Activated CD8-positive, alpha-beta memory T cell treated with anti-CD3 and anti-CD28 coated beads, Interleukin-2, amount 50 U/mL, for 1 hour (primary cell): ENCODE data around the gene PNMA6A.
"Not testable (repeated sequence)": the region's sequence is repeated elsewhere in the genome, so short reads cannot be mapped to it uniquely, and the experiment has no call there.

ENCODE experiments used
- DNase-seq: peaks from one replicate; pipeline ENCODE4 v3.0.0-alpha.2; 2020; ENCODE audit errors: extremely low read depth

Gene PNMA6A

GRCh38 chrX:153071909-153072583 lies at the start of gene PNMA6A:
Gene PNMA6A (plus strand): TSS chrX:153072454. CDS start chrX:153073063, 609 bp downstream.
- not testable (repeated sequence) for DNase-seq

- DNase-seq = not testable (repeated sequence)
Measured at GRCh38 chrX:153026501-153026900, 45.8 kb upstream of the PNMA6A start.

- not testable (repeated sequence) for DNase-seq
Measured at GRCh38 chrX:153028487-153028886, 43.8 kb upstream of the PNMA6A start.

DNA sequence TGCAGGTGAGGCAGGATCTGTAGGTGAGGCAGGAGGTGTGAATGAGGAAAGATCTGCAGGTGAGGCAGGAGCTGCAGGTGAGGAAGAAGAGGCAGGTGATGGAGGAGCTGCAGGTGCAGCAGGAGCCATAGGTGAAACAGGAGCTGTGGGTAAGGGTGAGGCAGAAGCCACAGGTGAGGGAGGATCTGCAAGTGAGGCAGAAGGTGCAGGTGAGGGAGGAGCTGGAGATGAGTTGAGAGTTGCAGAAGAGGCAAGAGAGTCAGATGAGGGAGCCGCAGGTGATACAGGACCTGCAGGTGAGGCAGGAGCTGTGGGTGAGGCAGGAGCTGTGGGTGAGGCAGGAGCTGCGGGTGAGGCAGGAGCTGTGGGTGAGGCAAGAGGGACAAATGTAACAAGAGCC lies 43.1 kb upstream of the PNMA6A start:
- DNase-seq = no peak

GRCh38 chrX:153029875-153030274 lies 42.4 kb upstream of the PNMA6A start:
- no peak for DNase-seq

- DNase-seq = no peak
Measured at GRCh38 chrX:153030801-153031200, 41.5 kb upstream of the PNMA6A start.

DNA sequence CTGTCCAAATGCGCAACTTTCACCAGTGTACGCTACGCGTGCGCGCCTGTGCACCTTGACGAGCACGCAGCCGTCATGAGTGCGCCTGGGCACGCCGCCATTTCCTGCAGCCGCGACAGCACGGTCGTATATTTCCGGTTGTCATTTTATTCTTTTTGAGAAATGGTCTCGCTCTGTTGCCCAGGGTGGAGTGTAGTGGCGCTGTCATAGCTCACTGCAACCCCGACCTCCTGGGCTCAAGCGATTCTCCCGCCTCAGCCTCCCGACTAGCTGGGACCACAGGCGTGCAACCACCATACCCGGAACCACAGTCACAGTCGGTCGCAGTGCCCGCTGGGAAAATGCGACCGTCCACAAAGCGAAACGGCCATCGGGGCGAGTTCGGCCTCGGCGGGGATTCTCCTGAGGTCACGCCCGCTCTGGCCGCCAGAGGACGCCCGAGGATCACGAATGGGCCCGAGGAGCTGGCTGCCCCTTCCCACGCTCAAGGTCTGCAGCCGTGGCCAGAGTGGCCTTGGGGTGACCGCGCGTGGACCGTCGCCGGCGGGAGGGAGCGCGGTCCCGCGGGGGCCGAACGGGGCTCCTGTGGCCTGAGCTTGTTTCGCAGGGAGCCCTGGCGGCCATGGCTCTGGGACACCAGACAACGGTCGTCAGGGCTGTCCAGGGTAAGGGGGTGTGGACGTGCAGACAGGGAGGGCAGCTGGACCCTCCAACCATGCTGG lies 39.7 kb upstream of the PNMA6A start:
- DNase-seq = peak; percentile 10

DNA sequence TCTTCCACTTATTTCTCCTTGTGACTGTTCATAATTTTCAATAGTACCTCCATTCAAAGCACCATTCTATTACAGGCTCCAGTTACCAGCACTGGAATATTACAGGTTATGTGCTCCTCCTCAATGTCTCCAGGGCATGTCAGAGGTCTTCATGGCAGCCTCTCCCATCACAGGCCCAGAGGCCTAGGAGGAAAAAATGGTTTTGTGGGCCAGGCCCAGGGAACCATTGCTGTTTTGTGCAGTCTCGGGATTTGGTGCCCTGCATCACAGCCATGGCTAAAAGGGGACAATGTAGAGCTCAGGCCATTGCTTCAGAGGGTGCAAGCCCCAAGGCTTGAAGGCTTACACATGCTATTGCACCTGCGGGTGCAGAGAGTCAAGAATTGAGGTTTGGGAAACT lies 23.2 kb upstream of the PNMA6A start:
- no peak for DNase-seq

DNA sequence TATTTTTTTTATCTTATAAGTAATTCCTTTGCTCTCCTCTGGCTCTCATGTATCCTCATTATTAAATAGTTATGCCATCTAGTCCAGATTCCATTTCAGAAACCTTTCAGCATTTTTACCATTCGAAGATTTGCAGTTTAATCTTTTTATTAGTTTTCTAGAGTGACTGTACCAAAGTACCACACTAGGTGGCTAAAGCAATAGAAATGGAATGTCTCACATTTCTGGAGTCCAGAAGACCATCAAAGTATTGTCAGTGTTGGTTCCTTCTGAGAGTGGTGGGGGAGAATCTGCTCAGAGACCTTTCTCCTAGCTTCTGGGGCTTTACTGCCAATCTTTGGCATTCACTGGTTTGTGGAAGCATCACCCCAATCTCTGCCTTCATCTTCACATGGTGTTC lies 19.7 kb upstream of the PNMA6A start:
- no peak for DNase-seq

- no peak for DNase-seq
Measured at GRCh38 chrX:153055871-153056749, 16.1 kb upstream of the PNMA6A start, which contains the start of gene PNMA3. Gene PNMA3 (plus strand): TSS chrX:153056470. CDS start chrX:153057056, 586 bp downstream.

- no peak for DNase-seq
Measured at GRCh38 chrX:153057281-153057680, 15.0 kb upstream of the PNMA6A start.

DNA sequence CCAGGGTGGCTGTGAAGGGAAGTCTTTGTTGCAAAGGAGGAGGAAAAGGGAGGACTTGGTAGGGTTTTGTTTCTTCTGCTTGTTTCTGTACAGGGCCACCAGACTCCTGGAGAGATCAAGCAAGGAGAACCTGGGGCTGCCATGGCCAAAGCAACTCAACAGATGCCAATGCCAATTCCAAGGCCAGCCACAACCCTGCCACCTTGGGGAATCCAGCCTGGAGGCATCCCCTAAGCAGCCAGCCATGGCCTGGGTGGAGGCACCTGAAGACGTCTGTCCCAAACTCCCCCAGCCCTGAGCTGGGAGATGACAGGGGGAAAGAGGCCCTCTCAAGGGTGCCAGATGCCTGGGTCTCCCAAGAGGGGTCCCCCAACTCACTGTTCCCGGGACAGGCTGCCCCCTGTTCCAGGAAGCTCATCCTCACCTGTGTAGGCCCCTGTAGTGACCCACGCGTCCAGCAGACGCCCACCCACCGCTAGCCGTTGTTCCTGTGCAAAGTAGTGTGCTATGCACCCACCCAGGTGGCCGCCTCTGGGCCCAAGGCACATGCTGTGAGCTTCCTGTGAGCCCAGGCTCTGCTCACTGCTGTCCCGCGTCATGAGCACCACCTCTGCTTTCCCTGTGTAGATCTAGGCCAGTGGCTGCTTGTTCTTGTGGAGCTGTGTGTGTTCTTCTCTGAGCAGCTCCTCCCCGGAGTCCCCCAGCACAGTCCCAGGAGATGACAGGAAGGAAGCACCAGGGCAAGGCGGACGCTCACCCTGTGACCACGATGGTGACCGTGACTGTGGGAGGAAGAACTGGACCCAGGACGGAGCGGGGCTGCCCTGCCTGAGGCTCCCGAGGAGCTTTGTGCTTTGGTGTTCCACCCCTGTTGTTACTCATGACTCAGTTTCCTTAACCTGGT lies 12.8 kb upstream of the PNMA6A start:
- DNase-seq = no peak

DNA sequence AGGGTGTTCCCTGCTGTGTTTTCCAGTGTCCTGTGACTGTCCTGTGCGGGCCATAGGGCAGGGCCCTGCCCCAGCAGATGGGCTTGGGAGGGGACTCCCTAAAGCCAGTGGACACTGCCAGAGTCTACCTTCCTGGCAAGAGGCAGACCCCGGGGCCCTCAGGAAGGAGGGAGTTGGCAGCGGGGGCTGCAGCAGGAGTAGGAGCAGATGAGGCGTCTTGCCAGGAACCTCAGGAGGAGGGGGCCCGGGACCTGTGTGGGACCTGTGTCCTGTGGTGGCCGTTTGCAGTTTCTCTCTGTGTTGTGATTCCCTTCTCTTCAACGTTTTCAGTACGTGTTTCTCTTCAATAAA lies 12.2 kb upstream of the PNMA6A start:
- no peak for DNase-seq

- no peak for DNase-seq
Measured at GRCh38 chrX:153061732-153062131, 10.5 kb upstream of the PNMA6A start.

DNA sequence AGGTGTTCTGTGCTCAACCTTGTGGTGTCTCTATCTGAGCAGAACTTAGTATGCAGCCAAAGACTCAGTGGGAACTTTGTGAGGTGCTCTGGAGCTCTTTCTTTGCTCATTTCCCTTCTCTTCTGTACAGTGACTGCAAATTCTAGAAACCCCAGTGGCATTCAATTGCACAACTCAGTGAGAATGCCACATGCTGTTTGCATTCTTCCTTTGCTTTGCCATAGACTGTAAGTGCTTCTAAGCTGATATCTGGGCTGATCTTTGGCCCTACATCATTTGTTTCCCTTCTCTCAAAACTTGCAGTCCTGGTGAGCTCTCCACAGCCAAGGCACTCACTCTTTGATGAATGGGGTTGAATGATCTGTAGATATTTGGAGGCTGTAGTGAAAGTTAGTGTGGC lies 8.9 kb upstream of the PNMA6A start:
- DNase-seq = no peak

DNA sequence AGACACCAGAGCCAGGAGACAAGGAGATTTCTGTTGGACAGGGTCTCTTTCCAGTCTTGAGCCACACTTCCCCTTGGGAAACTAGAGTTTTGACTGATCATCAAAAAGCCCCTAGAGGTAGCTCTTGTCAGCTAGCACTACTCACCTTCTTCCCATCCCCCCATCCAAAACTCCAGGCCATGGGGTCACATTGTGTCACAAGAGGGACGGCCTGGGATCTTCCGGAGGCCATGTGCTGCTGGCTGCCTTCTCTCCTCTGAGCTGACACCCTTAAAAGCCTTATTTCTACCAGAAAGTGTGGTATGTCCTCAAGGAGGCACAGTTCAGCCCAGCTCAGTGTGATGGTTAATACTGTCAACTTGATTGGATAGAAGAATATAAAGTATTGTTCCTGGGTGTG lies 8.2 kb upstream of the PNMA6A start:
- DNase-seq = no peak

- no peak for DNase-seq
Measured at GRCh38 chrX:153065389-153065788, 6.9 kb upstream of the PNMA6A start.

GRCh38 chrX:153066402-153066801 lies 5.9 kb upstream of the PNMA6A start:
- not testable (repeated sequence) for DNase-seq

DNA sequence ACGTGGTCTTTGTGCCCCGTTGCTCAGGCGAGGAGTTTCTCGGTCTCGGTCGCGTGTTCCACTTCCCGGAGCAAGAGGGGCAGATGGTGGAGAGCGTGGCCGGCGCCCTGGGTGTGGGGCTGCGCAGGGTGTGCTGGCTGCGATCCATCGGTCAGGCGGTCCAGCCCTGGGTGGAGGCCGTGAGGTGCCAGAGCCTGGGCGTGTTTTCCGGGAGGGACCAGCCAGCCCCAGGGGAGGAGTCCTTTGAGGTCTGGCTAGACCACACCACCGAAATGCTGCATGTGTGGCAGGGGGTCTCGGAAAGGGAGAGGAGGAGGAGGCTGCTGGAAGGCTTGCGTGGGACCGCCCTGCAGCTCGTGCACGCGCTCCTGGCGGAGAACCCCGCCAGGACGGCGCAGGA lies 1.1 kb downstream of the PNMA6A start:
- DNase-seq = not testable (repeated sequence)

DNA sequence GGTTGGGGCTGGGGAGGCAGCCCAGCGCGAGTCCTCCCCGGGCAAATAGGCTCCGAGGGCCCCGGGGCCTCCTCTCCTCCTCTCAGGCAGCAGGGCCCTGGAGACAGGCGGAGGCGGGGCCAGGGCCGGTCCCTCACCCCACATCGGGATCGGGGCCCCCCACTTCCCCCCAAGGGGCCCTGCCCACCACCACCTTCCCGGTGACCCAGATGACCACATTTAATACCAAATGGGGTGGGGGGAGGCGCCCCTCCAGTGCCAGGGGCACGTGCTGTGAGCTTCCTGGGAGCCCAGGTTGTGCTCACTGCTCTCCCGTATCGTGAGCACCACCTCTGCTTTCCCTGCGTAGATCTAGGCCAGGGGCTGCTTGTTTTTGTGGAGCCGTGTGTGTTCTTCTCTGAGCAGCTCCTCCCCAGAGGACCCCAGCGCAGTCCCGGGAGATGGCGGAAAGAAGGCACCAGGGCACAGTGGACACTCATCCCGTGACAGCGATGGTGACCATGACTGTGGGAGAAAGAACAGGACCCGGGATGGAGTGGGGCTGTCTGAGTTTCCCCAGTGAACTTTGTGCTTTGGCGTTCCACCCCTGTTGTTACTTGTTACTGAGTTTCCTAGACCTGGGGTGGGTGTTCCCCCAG lies 2.1 kb downstream of the PNMA6A start:
- DNase-seq = no peak

- no peak for DNase-seq
Measured at GRCh38 chrX:153074935-153075334, 2.7 kb downstream of the PNMA6A start.
